ENCODE data around the gene WDR86. TPM values are rescaled to one million over a fixed set of nuclear protein-coding genes. Genes with fewer than 3 reads are reported as not detected.

The WDR86 gene
- total RNA-seq, 1 experiment from 2014 or later, result 0.86 TPM

GRCh38 chr7:151400626-151401315 is 9.1 kb downstream of the WDR86 start:
- Histone ChIP-seq H3K4me1 (ENCODE audit: insufficient read depth, low read length, poor library complexity, severe bottlenecking) (no peaks in the 10 kb centered on the region), H3K9me3 (ENCODE audit: low read depth, low read length, poor library complexity, severe bottlenecking) (no peaks in the 10 kb centered on the region), H3K36me3 (ENCODE audit: insufficient read depth, low read length, poor library complexity, severe bottlenecking) (no peaks in the 10 kb centered on the region), H3K27ac (ENCODE audit: low read depth, low read length, poor library complexity, severe bottlenecking) (no peak overlapping the region), H3K27me3 (replicated peaks; ENCODE audit: insufficient read depth, low read depth, low read length, poor library complexity) (no peaks in the 10 kb centered on the region), H3K4me3 (ENCODE audit: low read depth, low read length, poor library complexity, severe bottlenecking) (no peak overlapping the region)
- DNase-seq (ENCODE audit: low spot score), result no peak
- TF ChIP-seq EZH2 (IDR thresholded peaks at IDR 0.05; ENCODE audit: borderline replicate concordance, low read depth, low read length, poor library complexity, severe bottlenecking) (no peak), CTCF (conservative IDR thresholded peaks at IDR 0.05; ENCODE audit: low read depth, low read length) (no peak)
- intact Hi-C loops (cut with micrococcal nuclease; ENCODE audit: unreplicated experiment), result no loop called here
- ChIA-PET CTCF (no interaction called here), POLR2A (ENCODE audit: low non-redundant PET) (no interaction called here)
- BruUV-seq (replicated peaks), result no TSS peak

- no peaks in the 10 kb centered on the region for H3K9me3 ChIP-seq (ENCODE audit: low read depth, low read length, poor library complexity, severe bottlenecking)
- no peaks in the 10 kb centered on the region for H3K27me3 ChIP-seq (replicated peaks; ENCODE audit: insufficient read depth, low read depth, low read length, poor library complexity)
- ChIA-PET CTCF (no interaction called here), POLR2A (ENCODE audit: low non-redundant PET) (no interaction called here)
- BruUV-seq (replicated peaks), result no TSS peak
- intact Hi-C loops (cut with micrococcal nuclease; ENCODE audit: unreplicated experiment), result no loop called here
- DNase-seq (ENCODE audit: low spot score), result no peak
- no peak overlapping the region for H3K4me3 ChIP-seq (ENCODE audit: low read depth, low read length, poor library complexity, severe bottlenecking)
- no peak overlapping the region for H3K27ac ChIP-seq (ENCODE audit: low read depth, low read length, poor library complexity, severe bottlenecking)
- no peaks in the 10 kb centered on the region for H3K4me1 ChIP-seq (ENCODE audit: insufficient read depth, low read length, poor library complexity, severe bottlenecking)
- H3K36me3 ChIP-seq (ENCODE audit: insufficient read depth, low read length, poor library complexity, severe bottlenecking), result no peaks in the 10 kb centered on the region
- TF ChIP-seq CTCF (conservative IDR thresholded peaks at IDR 0.05; ENCODE audit: low read depth, low read length) (no peak), EZH2 (IDR thresholded peaks at IDR 0.05; ENCODE audit: borderline replicate concordance, low read depth, low read length, poor library complexity, severe bottlenecking) (no peak)
These were observed 9.9 kb downstream of the WDR86 start for GRCh38 chr7:151399906-151400305.

GRCh38 chr7:151399305-151399601 is 10.6 kb downstream of the WDR86 start:
- CTCF ChIA-PET, result no interaction called here
- DNase-seq (ENCODE audit: low spot score), result no peak
- H3K27ac ChIP-seq (ENCODE audit: low read depth, low read length, poor library complexity, severe bottlenecking), result no peak overlapping the region
- H3K27me3 ChIP-seq (replicated peaks; ENCODE audit: insufficient read depth, low read depth, low read length, poor library complexity), result no peaks in the 10 kb centered on the region
- H3K9me3 ChIP-seq (ENCODE audit: low read depth, low read length, poor library complexity, severe bottlenecking), result no peaks in the 10 kb centered on the region
- TF ChIP-seq CTCF (conservative IDR thresholded peaks at IDR 0.05; ENCODE audit: low read depth, low read length), result no peak
- TF ChIP-seq EZH2 (IDR thresholded peaks at IDR 0.05; ENCODE audit: borderline replicate concordance, low read depth, low read length, poor library complexity, severe bottlenecking), result no peak
- H3K36me3 ChIP-seq (ENCODE audit: insufficient read depth, low read length, poor library complexity, severe bottlenecking), result no peaks in the 10 kb centered on the region
- BruUV-seq (replicated peaks), result no TSS peak
- H3K4me1 ChIP-seq (ENCODE audit: insufficient read depth, low read length, poor library complexity, severe bottlenecking), result no peaks in the 10 kb centered on the region
- no peak overlapping the region for H3K4me3 ChIP-seq (ENCODE audit: low read depth, low read length, poor library complexity, severe bottlenecking)
- intact Hi-C loops (cut with micrococcal nuclease; ENCODE audit: unreplicated experiment), result no loop called here
- POLR2A ChIA-PET (ENCODE audit: low non-redundant PET), result no interaction called here

Measured in A673 (cell line).